Measurements from ENCODE around the gene IFNB1.

IFNB1 gene

GRCh38 chr9:21028466-21028865 lies 49.3 kb downstream of the IFNB1 start:
- TF ChIP-seq CTCF (conservative IDR thresholded peaks at IDR 0.05): no peak
- H3K27ac ChIP-seq: no peak overlapping the region

- H3K27ac ChIP-seq: no peak overlapping the region
- no peak for TF ChIP-seq CTCF (conservative IDR thresholded peaks at IDR 0.05)
These were observed 50.4 kb downstream of the IFNB1 start for GRCh38 chr9:21027295-21027694.
